Stimulated activated CD4-positive, alpha-beta T cell treated with anti-CD3 and anti-CD28 coated beads, Interleukin-12 subunit alpha, Interleukin-12 subunit beta, amount 100 ng/mL, for 48 hours (primary cell): Measurements from ENCODE around the gene TBC1D30.
A peak's percentile ranks its signal among the peaks of the same experiment; 100 is the strongest.

Experiments used
- DNase-seq, 3 donors: peaks; one replicate each; pipeline ENCODE4 v3.0.0-alpha.2; 2020; ENCODE audit warnings: low read depth in 2 of 3, low spot score in 1 of 3

Gene TBC1D30

GRCh38 chr12:64858882-64859605 is 34.6 kb downstream of the TBC1D30 start:
- DNase-seq, result no peak

DNA sequence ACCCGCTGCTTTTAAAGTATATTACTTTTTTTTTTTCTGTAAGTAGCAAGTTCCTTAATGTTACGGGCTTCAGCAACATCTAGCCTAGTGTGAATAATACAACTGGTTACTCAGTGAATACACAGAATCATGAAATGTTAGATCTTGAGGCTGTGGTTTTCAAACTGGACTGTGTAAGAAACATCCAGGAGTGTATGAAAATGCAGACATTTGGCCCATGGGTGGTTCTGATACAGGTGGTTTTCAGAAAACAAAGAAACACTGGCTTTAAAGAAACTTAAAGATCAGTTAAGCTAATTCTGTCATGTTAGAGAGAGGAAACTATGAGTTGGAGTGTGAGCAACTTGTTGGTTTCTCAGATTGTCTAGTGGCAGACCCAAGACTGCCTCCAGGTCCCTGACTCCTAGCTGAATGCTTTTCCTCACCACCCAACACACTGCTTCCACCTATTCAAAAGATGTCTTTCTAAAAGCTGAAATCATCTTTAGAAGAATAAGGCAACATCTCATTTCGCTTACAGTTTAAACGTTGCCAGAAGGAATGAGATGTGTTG is 36.1 kb downstream of the TBC1D30 start:
- DNase-seq, result no peak

DNA sequence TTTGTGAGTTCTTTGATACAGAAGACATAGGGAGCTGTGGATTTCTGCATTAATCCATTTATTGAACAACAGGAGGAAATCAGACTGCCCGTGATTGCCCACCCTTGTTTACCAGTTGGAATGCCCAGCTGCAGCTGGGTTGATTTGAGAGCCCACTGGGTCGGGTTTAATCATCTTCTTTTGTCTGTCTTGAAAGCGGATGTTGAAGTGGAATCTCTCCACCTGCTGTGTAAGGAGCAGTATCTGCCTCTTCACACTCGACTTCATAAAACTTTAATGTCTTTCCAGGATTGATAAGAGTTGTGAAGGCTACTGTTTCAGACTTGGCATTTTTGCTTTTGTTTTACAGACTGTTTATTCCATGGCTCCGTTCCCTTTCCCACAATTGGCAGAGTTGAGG is 39.9 kb downstream of the TBC1D30 start:
- DNase-seq, result no peak

GRCh38 chr12:64875186-64875585 is 50.7 kb downstream of the TBC1D30 start:
- DNase-seq, result no peak

DNA sequence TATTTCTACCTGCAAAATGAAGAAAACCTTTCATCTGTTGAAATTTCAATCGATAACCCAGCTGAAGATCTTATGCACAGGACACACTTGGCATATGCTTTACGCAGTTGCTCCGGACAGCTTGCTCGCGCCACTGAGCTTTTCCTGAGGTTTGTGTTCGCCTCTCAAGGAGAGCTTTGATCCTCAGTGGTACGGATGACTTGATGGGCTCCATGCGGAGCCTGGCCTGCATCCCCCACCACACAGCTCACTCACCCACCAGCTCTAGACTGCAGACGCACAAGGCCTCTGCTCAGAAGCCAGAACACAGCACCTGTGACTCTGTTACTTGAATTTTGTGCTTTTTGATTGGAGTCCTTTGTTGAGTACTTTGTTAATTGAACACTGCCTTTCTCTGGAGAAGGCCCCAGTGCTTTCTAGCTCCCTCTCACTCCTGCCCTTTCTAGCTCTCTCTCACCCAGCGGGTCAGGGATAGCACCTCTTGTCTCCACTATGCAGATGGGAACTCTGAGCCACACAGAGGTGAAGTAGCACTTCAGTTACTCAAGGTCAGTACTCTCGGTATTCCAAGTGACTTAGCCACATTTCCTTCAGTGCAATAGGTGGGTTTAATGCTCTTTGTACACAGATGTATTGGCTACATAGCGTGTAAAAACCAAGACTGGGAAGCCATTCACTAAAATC is 52.1 kb downstream of the TBC1D30 start:
- DNase-seq, result no peak

DNA sequence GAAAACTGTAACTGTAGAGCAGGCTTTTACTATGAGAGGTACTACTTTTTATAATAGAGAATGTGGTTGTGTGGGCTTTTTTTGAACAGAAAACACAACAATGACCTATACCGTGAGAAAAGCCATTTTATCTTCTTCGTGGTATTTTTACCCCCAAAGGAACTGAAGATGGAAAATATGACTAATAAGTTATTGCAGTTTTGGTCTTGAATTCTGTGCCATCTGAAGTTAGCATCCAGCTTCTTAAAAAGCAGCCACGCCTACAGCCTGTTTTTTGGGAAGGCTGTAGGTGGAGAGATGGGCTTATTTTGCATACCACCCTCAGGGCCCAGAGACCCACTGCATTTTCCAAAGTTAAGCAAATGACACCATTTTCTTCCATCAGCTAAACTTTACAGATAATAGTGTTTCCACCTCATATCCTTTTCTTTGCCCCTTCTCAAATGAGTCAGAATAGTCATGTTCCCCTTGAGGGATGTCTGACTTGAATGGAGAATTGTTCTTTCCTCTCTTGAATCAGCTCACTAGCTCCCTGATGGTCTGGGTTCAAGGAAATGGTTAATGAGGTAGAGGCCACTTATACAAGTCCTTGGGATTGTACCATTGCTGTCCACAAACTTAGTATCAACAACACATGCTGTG is 53.0 kb downstream of the TBC1D30 start:
- no peak for DNase-seq

DNA sequence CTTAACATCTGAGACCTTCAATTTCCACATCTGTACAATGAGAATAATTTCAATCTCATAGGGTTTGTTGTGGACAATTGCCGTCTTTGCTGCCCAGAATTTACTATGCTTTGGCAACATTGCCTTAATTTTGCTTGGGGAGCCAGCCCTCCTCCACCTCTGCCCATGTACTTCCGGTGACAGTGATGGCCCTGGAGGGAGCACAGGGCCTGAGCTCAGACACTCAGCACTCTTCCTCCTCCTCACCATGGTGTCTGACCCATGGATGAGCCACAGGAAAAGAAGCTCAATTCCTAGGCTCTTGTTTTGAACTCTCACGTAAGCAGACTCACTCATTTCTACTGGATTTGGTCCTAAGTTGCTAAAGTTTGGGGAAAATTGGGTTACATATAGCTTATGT is 58.2 kb downstream of the TBC1D30 start:
- DNase-seq, result no peak

DNA sequence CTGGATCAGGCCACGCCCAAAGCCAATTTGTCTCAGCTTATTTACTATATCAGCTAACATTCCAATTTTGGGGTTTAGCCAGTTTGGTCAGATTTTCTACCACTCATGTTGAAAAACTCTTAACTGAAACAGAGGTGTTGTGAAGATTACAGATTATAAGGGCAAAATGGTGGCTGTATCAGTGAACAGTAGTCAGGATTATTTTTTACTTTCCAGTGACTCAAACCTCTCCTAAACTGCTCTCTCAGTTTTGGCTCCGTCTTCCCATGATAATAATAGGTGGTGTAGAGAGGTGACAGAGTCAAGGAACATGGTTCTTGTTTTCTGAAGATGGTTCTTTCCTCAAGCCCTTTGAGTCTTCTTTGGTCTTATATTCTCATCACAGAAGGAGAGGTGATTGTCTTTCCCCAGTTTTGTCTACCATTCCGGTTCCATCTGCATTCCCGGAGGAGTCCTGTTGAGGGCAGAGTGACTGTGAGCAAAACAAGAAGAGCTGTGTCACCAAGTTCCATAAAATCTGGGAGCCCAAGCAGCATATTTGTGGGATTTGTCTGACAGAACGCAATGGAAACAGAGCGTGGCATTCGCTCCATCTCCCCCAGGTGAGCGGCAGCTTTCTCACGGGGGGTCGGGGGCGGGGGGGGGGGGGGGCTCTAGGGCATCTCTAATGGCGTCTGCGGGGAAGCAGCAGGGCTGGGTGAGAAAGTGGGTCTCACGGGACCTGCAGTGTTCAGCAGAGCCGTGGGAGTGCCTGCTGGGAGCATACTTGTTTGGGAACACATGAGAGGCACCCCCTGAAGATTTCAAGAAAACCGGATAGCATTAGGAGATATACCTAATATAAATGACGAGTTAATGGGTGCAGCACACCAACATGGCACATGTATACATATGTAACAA is 59.1 kb downstream of the TBC1D30 start:
- DNase-seq, result no peak

- no peak for DNase-seq
Observed at GRCh38 chr12:64884164-64884542, 59.7 kb downstream of the TBC1D30 start.

- no peak for DNase-seq
Observed at GRCh38 chr12:64884728-64885127, 60.3 kb downstream of the TBC1D30 start.

GRCh38 chr12:64889434-64890216 is 65.2 kb downstream of the TBC1D30 start:
- no peak for DNase-seq

DNA sequence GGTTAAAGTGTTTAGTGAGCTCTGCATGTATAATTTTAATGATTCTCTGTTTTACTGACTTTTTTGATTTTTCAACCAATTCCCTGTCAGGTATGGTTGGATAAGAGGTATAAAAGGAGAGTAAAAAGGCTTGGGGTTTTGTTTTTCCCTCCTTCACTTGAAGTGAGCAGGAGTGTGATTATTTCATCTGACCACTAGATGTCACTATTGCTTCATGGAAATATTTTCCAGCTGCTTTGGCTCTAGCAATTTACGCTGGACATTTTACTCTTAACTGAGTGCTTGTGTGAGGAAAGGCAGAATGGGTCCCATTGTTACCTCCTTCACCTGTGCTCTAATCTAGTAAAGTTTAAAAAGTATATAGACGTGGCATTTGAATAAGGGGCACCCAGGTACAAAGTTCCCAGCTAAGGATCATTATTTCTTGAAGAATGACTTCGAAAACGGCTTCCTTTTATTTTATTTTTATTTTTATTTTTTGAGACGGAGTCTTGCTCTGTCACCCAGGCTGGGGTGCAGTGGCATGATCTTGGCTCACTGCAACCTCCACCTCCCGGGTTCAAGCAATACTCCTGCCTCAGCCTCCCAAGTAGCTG is 66.5 kb downstream of the TBC1D30 start:
- peak in 1 of 3 donors; percentile 18 for DNase-seq

DNA sequence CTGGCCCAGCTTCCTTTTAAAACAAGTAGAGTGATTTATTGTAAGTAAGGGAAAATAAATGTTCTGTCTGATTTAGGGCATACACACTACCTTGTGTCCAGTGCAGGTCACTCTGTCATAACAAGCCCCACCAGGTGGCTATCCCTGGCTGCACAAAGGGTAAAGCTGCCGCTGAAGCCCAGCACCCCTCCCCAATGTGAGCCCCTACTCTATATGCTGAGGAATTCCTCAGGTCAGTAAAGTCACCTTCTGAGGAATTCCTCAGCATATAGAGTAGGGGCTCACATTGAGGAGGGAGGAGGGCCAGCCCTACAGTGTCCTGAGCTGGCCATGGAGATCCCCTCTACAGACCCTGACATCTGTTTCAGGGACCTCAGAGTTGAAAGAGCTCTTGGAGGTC is 67.2 kb downstream of the TBC1D30 start:
- DNase-seq, result no peak

GRCh38 chr12:64892561-64892960 is 68.1 kb downstream of the TBC1D30 start:
- no peak for DNase-seq

DNA sequence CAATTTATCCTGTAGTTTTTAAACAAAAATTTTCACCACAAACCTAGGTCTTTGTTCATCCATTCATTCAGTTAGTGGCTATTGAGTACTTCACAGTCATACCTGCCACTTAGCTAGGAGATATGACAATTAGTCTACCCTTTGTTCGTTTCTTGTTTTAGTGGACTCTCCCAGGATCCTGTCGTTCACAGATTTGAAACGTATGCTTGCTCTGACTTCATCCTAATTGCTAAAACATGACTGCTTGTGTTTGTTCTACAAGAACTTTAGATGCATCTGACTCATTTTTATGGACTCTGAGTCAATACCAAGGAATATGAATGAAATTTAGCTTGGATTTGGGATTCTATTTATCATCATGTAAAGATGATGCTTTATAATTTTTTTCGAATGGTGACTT is 69.5 kb downstream of the TBC1D30 start:
- DNase-seq, result no peak

DNA sequence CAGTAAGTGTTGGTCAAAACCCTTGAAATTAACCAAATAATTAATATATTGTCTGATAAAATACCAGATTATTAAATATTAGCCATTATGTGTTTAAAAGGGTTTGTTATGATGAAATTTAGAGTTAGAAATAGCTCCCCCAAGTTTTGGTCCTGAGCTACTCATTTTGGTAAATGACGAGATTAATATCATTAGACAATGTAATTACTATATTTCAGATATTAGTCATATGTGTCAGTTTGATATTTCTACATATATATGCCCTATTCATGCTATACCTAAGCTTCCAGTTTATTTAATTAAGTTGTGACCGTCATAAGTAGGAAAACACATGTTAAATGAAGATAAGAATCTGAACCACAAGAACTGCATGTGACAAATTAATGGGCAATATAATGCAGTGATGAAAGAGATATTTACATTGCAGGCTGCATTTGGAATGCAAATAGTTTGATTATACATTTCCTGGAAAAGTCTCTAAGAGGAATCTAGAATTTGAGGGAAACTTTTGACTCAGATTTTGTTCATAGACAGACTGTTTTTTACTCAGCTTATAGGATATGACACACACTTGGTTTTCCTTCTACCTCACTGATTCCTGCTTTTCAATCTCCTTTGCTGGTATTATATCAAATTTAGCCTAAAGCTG is 70.5 kb downstream of the TBC1D30 start:
- DNase-seq, result no peak

DNA sequence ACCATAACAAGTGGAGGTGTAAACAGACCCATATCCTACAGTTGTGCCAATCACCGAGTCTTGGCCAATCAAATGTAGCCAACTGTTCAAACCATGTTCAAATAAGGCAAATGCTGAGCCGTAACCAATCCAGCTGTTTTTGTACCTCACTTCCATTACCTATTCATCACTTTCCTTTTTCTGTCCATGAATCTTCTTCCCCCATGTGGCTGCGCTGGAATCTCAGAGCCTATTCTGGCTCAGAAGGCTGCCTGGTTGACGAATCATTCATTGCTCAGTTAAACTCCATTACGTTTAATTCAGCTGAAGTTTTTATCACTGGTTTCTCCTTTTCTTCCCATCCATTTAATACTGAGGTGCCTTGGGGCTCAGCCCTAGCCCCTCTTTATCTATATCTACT is 71.1 kb downstream of the TBC1D30 start:
- DNase-seq, result no peak

DNA sequence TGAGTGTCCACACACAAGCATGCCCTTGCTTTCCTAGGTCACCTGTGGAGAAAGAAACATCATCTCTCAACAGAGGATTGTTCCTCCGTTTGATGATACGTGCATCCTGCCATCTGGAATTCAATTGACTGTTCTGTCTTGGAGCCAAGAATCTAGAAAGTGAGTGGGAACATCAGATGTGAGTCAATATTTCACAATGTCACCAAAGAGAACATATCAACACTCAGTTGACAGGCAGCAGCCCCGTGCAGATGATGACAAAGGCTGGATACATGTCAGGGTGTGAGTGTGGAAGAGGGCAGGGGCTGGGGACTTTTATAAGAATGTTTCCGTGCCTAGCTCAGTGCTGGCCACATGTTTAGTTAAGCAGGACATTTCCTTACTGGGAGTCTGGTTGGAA is 76.1 kb downstream of the TBC1D30 start:
- no peak for DNase-seq

- DNase-seq, result no peak
Observed at GRCh38 chr12:64903479-64904152, 79.2 kb downstream of the TBC1D30 start.
